GM23338 (cell line): ENCODE results near the gene CPEB2.

Source experiments
- EZH2phosphoT487 ChIP-seq: fragments of 200-600 bp; sonication (generic); IDR thresholded peaks from one replicate; pipeline ENCODE4 v1.8.1; 2018; ENCODE audit warnings: antibody characterized with exemption; ENCODE audit not compliant: unreplicated experiment
- POLR2AphosphoS5 ChIP-seq: IDR thresholded peaks from 2 replicates; pipeline ENCODE4 v1.6.1; 2016; ENCODE audit warnings: antibody characterized with exemption, low read depth
- TF ChIP-seq, protein P1 (sequence below), 2 experiments: fragments of 200-600 bp in 1 of 2; sonication (generic) in 1 of 2; conservative IDR thresholded peaks; 2 replicates each; pipeline versions ENCODE4 v1.5.1 to v1.6.1; 2016 to 2017; ENCODE audit warnings: antibody characterized with exemption in 2 of 2, low read depth in 2 of 2, mild to moderate bottlenecking in 2 of 2, moderate library complexity in 1 of 2

DNA sequence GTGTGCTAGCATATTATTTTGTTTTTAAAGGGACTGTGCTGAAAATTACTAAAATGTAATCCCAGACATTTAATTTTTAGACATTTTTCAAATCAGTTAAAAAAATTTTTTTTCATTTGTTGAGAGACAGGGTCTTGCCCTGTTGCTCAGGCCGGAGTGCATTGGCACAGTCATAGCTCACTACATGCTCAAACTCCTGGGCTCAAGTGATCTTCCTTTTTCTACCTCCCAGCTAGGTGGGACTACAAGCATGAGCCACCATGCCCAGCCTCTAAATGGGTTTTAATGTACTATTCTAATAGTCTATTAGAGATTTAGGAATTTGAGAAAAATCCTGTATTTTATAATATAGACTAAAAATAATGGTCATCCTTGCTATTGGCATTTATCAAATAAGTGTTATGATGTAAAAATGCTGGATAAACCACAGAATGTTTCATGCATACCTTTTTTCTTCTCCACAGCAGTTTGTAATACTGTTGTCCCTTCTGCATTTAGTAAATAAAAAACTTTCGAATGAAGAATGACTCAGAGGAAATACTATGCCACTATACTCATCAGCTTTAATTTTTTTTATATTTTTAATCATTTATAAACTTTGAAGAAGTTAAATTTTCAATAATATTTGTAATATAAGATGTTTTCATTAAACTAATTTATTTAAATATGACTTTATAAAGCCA lies 29.9 kb downstream of the CPEB2 start:
- TF ChIP-seq, protein P1, sequence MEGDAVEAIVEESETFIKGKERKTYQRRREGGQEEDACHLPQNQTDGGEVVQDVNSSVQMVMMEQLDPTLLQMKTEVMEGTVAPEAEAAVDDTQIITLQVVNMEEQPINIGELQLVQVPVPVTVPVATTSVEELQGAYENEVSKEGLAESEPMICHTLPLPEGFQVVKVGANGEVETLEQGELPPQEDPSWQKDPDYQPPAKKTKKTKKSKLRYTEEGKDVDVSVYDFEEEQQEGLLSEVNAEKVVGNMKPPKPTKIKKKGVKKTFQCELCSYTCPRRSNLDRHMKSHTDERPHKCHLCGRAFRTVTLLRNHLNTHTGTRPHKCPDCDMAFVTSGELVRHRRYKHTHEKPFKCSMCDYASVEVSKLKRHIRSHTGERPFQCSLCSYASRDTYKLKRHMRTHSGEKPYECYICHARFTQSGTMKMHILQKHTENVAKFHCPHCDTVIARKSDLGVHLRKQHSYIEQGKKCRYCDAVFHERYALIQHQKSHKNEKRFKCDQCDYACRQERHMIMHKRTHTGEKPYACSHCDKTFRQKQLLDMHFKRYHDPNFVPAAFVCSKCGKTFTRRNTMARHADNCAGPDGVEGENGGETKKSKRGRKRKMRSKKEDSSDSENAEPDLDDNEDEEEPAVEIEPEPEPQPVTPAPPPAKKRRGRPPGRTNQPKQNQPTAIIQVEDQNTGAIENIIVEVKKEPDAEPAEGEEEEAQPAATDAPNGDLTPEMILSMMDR (conservative IDR thresholded peaks at IDR 0.05; ENCODE audit: low read depth in 2 of 2) = no peak
- TF ChIP-seq EZH2phosphoT487 (no peak), POLR2AphosphoS5 (no peak)
